DMS 273 (cell line): Measurements from ENCODE around the gene LRP2.
"Not testable (repeated sequence)": the region's sequence is repeated elsewhere in the genome, so short reads cannot be mapped to it uniquely, and the experiment has no call there.

ENCODE experiments used
- DNase-seq: peaks from one replicate; lab custom pipeline; 2025; ENCODE audit not compliant: unreplicated experiment; lab: John Stamatoyannopoulos, UW

The LRP2 gene

GRCh38 chr2:169301596-169302335, 60.6 kb downstream of the LRP2 start:
- DNase-seq: no peak

- DNase-seq: no peak
Observed at GRCh38 chr2:169300636-169301530, 61.5 kb downstream of the LRP2 start.

GRCh38 chr2:169298007-169298406, 64.3 kb downstream of the LRP2 start:
- DNase-seq: no peak

- no peak for DNase-seq
Observed at GRCh38 chr2:169294001-169294675, 68.2 kb downstream of the LRP2 start.

- DNase-seq: no peak
Observed at GRCh38 chr2:169291517-169291916, 70.8 kb downstream of the LRP2 start.

- no peak for DNase-seq
Observed at GRCh38 chr2:169290433-169290832, 71.9 kb downstream of the LRP2 start.

GRCh38 chr2:169287666-169288065, 74.7 kb downstream of the LRP2 start:
- DNase-seq: no peak

GRCh38 chr2:169286624-169287231, 75.6 kb downstream of the LRP2 start:
- no peak for DNase-seq

- no peak for DNase-seq
Observed at GRCh38 chr2:169285531-169286235, 76.7 kb downstream of the LRP2 start.

- DNase-seq: no peak
Observed at GRCh38 chr2:169280502-169280901, 81.8 kb downstream of the LRP2 start.

- DNase-seq: peak; percentile 34
Observed at GRCh38 chr2:169275696-169276444, 86.5 kb downstream of the LRP2 start.

- no peak for DNase-seq
Observed at GRCh38 chr2:169272010-169272409, 90.3 kb downstream of the LRP2 start.

GRCh38 chr2:169270574-169270973, 91.8 kb downstream of the LRP2 start:
- DNase-seq: not testable (repeated sequence)

GRCh38 chr2:169265591-169265990, 96.7 kb downstream of the LRP2 start:
- no peak for DNase-seq

GRCh38 chr2:169260846-169261642, 101.3 kb downstream of the LRP2 start:
- no peak for DNase-seq

- DNase-seq: peak; percentile 3
Observed at GRCh38 chr2:169260246-169260645, 102.1 kb downstream of the LRP2 start.

- no peak for DNase-seq
Observed at GRCh38 chr2:169259402-169259801, 102.9 kb downstream of the LRP2 start.

- no peak for DNase-seq
Observed at GRCh38 chr2:169258045-169258601, 104.2 kb downstream of the LRP2 start.

GRCh38 chr2:169254774-169255173, 107.6 kb downstream of the LRP2 start:
- no peak for DNase-seq
